SHP77 (cell line): ENCODE measurements around the gene AMPD3.

ENCODE experiments used
- DNase-seq, 2 experiments: peaks; one replicate each; lab custom pipeline; 2025; lab: John Stamatoyannopoulos, UW

AMPD3 gene

GRCh38 chr11:10438458-10438857, 16.6 kb upstream of the AMPD3 start:
- no peak for DNase-seq

DNA sequence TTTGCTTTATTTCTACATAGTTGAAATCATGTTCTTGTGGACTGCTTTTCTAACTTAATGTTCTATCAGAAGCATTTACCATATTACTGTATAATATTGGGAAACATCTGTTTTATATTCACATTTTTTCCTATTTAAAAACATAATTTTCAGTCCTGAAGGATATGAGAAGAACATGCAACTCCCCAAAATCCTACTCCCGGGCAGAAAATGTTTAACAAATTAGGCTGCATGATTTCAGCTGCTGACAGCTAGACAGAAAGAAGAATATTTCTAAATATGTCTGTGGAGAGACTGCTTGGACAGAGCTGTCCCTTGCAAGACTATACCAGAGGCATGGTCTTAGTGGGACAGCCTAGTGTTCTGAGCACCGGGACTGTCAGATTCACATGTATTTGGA, 15.7 kb upstream of the AMPD3 start:
- no peak for DNase-seq

GRCh38 chr11:10439924-10440323, 15.1 kb upstream of the AMPD3 start:
- no peak for DNase-seq

DNA sequence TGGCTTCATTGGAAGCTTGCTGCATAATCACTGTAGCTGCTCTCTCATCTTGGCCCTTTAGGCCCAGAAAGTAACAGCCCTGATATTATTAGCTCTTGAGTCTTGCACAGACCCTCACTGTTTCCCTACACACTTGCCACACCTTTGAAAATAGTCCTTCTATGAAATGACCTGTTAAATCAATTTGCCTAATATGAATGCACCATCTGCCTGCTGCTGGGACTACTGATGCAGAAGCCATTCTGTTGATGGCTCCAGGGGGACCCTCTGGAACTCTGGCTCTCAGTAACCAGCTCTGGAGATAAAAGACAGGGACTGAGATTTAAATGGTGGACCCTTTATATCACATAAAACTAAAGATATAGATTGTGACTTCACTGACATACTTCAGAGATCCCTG, 14.7 kb upstream of the AMPD3 start:
- no peak for DNase-seq

- no peak for DNase-seq
These were observed 14.0 kb upstream of the AMPD3 start for GRCh38 chr11:10441091-10441490.

- DNase-seq: no peak
These were observed 13.2 kb upstream of the AMPD3 start for GRCh38 chr11:10441652-10442503.

- no peak for DNase-seq
These were observed 11.9 kb upstream of the AMPD3 start for GRCh38 chr11:10443152-10443551.

DNA sequence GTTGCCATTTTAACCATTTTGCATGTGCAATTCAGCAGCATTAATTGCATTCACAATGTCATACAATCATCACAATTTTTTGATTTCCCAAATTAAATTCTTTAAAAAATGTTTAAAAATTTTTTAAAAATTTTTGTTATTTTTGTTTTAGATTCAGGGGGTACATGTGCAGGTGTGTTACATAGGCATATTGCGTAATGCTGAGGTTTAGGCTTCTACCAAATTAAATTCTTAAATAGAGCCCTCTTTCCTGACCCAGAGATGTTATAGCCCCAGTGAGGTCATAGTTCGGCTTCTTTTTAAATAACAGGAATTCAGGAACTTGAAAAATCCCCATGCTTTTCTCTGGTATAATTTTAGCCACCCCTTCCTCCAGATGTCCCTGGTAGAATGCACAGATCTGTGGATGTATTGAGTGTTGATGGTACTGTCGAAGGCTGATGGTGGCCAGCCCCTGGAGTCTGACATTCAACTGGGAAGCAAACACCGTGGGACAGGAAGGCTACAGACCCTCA, 11.3 kb upstream of the AMPD3 start:
- no peak for DNase-seq

GRCh38 chr11:10444725-10445315, 10.2 kb upstream of the AMPD3 start:
- DNase-seq: no peak

DNA sequence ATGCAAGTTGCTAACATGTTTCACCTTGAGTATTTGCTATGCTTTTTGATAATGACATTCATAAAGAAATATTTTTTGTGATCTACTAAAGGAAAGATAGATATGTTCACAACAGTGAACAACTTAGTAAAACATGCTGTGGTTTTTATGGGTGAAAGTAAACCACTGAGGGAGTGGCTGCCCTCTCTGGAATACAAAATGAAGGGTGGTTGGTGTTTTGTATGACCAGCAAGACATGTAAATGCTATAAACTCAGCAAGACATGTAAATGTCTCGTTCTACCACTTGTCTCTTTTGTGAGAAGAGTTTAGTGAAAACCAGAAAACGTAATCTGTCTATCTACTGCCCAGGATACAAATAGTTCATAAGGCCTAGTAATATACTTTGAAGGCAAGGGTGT, 7.6 kb upstream of the AMPD3 start:
- DNase-seq: no peak

- DNase-seq: peak; percentile 33 to 44
These were observed 4.3 kb upstream of the AMPD3 start for GRCh38 chr11:10450462-10451425.

- no peak for DNase-seq
These were observed 3.5 kb upstream of the AMPD3 start for GRCh38 chr11:10451426-10452116.

GRCh38 chr11:10452211-10452767, 2.8 kb upstream of the AMPD3 start:
- no peak for DNase-seq

- no peak for DNase-seq
These were observed 1.8 kb upstream of the AMPD3 start for GRCh38 chr11:10453261-10453660.

DNA sequence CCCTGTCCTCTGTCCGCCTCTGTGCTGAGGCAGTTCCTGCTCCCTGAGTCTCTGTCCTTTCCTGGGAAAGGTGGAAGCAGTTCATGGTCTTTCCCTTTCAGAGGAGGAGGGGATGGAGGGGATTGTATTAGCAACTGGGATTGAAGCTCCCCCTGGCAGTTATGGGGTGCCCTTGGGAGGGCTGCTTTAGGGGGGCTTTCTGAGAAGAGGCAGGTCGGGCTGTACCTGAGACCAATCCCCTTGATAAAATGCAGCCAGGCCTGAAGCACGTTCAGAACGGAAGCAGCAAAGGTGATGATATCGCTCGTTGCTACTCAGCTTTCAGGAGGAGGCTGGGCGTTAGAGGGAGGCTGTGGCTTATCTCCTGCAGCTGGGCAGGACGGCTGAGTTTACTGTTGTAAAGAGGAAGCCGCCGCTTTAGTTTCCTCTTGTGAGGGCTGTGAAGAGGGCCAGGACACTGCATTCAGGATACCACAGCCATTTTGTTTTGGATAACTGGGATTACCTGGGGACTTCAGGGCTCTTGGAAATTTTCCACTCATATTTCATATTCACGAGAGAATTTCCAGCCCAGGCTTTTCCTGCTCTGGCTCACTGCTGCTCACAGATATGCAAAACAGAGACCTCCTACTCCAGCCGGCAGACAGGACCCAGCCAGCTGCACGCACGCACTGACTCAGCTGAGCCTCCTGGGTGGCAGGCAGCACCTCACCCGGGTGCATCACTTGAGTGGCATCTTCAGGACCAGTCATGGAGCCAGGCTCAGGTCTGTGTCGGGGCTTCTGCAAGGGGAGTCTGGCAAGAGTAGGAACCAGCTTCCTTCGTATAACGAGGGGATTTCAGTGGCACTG, 798 bp downstream of the AMPD3 start:
- DNase-seq: peak; percentile 19 to 50

- DNase-seq: peak; percentile 58 to 70
These were observed 1.5 kb downstream of the AMPD3 start for GRCh38 chr11:10456519-10456918.

GRCh38 chr11:10457901-10458300, 2.8 kb downstream of the AMPD3 start:
- DNase-seq: no peak

DNA sequence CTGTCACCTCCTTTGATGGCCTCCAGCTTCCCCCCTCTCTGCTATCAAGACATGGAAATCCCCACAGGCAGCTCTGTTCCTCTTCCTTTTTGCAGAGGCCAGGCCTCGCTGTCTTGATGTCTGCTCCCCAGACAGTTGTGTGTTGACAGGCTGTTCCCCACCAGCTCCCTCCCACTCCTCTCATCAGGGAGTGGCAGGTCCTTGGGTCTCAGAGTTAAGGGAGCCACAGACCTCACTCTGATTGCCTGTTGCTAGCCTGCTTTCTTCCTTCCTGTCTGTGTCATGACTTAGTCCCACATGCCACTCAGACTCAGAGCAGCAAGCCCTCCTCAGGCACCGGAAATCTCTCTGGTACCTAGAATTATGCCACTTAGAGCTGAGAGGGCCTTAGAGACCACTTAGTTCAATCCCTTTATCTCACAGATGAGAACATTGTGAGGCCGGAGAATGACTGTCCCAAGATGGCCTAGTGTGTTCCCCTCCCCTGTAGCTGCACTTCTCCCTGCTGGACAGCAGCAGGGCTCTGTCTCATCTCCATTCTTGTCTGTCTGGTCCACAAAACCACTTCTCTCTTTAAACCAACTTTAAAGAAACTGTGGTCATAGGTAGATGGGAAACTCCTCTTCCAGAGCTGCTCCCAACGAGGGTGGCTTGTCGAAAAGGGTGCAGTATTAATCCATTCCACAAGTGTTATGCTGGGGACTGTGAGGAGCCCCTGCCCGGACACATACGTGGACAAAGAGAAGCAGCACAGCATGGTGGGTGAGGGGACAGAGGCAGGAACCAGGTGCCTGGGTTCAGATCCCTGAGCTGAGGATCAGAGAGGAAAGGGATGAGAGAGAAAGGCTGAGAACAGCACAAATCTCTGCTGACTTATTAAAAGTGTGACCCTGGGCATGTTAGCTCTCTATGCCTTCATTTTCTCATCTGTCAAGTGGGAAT, 4.2 kb downstream of the AMPD3 start:
- DNase-seq: no peak

GRCh38 chr11:10460611-10461275, 5.7 kb downstream of the AMPD3 start:
- no peak for DNase-seq
